Cardiac fibroblast (primary cell): Measurements from ENCODE around the gene RBM4.
A peak's percentile ranks its signal among the peaks of the same experiment; 100 is the strongest.
"Not testable (repeated sequence)": the region's sequence is repeated elsewhere in the genome, so short reads cannot be mapped to it uniquely, and the experiment has no call there.

Experiments
- DNase-seq, 2 donors: peaks; one replicate each; pipeline versions ENCODE4 v3.0.0 to v3.0.0-alpha.2; 2010; ENCODE audit warnings: low read depth in 2 of 2
- H3K4me3 ChIP-seq, 2 donors: replicated peaks in 1 of 2; 1 replicate in 1 of 2; 2 replicates in 1 of 2; pipeline ENCODE4 v1.5.1; 2011; ENCODE audit warnings: low read depth in 2 of 2, low read length in 2 of 2, mild to moderate bottlenecking in 2 of 2, moderate library complexity in 1 of 2
- TF ChIP-seq, protein P1 (sequence below): IDR thresholded peaks from one replicate; pipeline ENCODE4 v1.5.1; 2011; ENCODE audit warnings: low read depth, mild to moderate bottlenecking, low read length, inconsistent platforms

Gene RBM4

DNA sequence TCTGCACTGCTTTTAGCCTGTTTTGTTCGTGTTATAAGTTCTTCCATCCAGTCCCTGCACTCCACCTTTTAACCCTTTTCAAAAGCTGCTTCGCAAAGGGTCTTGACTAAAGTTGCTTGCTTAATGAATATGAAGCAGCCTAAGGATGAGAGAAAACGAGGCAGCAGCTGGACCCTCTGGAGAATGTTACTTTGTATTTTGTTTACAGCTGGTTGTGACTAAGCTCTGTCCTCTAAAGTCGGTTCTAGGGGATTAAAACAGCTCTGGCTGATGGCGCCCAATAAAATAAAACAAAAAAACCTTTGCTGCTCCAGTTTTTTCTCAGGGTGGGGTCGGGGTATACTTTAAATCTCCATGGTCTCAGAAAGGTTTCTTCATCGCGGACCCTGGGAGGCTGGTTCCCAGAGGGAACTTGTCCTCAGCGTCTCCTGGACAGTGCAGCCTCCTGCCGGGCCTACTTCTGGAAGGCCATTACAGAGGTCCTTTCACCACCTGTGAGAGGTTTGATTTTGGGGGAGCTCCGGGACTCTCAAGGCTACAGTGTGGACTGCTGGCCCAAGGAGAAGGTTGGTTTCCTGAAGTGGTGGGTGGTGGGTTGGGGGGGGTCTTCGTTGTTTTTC, 836 bp upstream of the RBM4 start:
- peak overlapping the region; percentile 40 to 42 for H3K4me3 ChIP-seq
- TF ChIP-seq, protein P1, sequence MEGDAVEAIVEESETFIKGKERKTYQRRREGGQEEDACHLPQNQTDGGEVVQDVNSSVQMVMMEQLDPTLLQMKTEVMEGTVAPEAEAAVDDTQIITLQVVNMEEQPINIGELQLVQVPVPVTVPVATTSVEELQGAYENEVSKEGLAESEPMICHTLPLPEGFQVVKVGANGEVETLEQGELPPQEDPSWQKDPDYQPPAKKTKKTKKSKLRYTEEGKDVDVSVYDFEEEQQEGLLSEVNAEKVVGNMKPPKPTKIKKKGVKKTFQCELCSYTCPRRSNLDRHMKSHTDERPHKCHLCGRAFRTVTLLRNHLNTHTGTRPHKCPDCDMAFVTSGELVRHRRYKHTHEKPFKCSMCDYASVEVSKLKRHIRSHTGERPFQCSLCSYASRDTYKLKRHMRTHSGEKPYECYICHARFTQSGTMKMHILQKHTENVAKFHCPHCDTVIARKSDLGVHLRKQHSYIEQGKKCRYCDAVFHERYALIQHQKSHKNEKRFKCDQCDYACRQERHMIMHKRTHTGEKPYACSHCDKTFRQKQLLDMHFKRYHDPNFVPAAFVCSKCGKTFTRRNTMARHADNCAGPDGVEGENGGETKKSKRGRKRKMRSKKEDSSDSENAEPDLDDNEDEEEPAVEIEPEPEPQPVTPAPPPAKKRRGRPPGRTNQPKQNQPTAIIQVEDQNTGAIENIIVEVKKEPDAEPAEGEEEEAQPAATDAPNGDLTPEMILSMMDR, result no peak
- no peak for DNase-seq

DNA sequence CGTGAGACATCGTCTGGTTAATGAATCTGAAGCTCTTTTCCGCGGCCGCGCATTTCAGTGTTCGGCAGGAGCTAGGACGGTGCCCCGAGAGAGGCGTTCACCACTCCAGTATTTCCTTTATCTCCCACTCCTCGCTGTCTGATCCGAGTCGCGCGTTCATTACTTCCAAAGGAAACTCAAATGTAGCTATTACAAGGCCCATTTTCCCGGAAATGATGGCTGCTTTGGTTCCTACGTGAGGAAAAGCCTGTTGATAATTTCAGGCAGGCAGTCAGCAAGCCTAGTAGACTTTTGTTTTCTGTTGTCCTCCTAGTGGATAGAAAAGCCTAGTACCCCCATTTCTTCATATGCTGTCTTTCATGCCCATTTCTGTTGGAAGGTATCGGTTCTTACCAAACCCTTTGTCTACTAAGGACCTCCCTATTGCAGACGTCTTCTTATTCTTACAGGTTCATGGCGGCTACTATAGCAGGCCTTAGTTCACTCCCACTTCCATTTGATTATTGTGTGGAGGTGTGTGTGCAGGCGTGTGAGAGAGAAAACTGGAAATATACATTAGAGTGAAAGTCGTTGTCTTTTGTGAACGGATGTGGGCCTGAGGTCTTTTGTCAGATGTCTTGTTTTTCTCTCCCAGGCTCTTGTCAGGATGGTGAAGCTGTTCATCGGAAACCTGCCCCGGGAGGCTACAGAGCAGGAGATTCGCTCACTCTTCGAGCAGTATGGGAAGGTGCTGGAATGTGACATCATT, 737 bp downstream of the RBM4 start:
- H3K4me3 ChIP-seq, result peak overlapping the region; percentile 80 to 82
- peak; percentile 55 to 60 for DNase-seq
- TF ChIP-seq, protein P1, result no peak

DNA sequence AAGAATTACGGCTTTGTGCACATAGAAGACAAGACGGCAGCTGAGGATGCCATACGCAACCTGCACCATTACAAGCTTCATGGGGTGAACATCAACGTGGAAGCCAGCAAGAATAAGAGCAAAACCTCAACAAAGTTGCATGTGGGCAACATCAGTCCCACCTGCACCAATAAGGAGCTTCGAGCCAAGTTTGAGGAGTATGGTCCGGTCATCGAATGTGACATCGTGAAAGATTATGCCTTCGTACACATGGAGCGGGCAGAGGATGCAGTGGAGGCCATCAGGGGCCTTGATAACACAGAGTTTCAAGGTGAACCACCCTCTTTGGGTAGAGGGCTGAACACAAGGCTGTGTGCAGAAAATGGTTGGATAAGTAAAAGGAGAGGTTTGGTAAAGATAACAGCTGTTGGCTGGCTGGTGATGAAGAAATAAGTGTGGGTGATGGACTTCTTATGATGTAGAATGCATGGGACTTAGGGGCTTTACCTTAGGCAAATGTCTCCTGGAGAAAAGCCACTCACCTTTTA, 1.4 kb downstream of the RBM4 start:
- not testable (repeated sequence) for DNase-seq
- H3K4me3 ChIP-seq, result peak overlapping the region; percentile 32 to 80

DNA sequence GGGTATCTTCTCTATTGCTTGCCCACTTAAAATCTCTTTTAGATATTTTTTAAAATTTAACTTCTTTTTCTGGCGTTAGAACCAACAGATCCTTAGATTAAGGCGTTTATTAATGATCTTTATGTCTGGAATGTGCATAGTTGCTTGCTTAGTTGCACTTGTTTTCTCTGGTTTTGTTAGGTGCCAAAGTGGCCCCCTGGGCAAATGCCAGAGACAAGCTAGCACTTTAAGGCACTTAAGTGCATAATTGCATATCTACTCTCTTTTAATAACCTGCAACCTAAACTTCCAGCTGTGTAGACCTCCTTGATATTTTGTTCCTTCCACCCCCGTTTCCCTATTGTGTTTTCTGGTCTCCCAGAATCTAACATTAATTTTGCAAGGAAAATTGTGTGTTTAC, 3.3 kb downstream of the RBM4 start:
- H3K4me3 ChIP-seq, result peak overlapping the region; percentile 29 to 32
- peak in 1 of 2 donors; percentile 15 for DNase-seq
- TF ChIP-seq, protein P1, result no peak

DNA sequence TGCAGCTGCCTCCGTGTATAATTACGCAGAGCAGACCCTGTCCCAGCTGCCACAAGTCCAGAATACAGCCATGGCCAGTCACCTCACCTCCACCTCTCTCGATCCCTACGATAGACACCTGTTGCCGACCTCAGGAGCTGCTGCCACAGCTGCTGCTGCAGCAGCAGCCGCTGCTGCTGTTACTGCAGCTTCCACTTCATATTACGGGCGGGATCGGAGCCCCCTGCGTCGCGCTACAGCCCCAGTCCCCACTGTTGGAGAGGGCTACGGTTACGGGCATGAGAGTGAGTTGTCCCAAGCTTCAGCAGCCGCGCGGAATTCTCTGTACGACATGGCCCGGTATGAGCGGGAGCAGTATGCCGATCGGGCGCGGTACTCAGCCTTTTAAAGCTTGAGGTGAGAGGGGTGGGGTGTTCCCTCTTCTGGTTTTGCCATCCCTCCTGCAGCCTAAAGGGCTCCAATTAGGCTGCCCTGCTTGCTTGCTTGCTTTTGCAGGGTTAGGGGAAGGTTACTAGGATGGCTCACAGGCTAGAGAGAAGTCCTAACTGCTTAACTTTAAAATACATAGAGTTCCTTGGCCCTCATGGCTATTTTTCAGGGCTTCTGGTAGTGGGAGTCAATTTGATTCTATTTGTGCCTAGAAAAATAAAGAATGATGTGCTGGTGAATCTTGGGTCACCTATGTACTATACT, 5.4 kb downstream of the RBM4 start:
- TF ChIP-seq, protein P1, result no peak
- no peak for DNase-seq
- no peak overlapping the region for H3K4me3 ChIP-seq

DNA sequence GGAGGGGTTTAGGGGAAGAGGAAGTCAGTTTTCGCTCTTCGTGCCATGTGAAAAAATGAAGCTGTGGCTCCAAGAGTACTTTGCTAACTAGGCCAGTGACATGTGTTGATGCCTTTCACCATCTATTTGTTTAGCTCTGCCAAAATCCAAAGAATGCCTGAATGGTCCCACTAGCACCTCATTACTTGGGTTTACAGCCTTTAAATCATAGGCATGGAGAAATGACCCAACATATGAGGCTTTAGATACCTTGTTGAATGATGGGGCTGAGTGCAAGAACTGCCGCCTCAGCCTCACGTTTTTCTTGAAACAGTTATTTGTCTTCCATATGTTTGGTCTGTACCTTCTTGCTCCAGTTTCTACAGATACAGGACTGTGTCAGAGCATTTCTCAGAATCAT, 8.3 kb downstream of the RBM4 start:
- DNase-seq, result no peak
- TF ChIP-seq, protein P1, result no peak
- H3K4me3 ChIP-seq, result no peak overlapping the region

DNA sequence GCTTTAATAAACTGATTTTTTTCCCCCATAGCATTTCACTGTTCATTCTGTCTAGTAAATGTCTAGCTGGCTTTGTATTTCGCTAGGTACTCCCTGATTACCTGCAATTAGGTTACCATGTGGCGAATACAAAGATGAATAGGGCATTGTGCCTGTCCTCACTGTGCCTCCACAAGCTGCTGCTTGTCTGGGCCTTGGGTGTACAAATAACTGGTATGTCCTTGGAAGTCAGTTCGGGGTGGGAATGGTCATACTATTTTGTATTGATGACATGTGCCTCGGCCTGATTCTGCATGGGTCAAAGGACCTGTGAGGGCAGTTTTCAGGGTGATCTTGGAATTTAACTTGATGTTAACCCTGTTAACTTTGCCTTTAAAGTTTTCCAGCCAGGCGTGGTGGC, 11.4 kb downstream of the RBM4 start:
- TF ChIP-seq, protein P1, result no peak
- DNase-seq, result no peak
- H3K4me3 ChIP-seq, result no peak overlapping the region
